DOHH2 (cell line): ENCODE measurements around the gene NEDD4L.

Experiments
- EZH2phosphoT487 ChIP-seq: fragments of 200-600 bp; sonication (generic); IDR thresholded peaks from 2 replicates; pipeline ENCODE4 v1.6.1; 2017; ENCODE audit warnings: borderline replicate concordance, mild to moderate bottlenecking, antibody characterized with exemption, low read length, moderate library complexity, mixed read lengths
- TF ChIP-seq, protein P1 (sequence below): fragments of 200-600 bp; sonication (generic); IDR thresholded peaks from one replicate; pipeline ENCODE4 v1.5.1; 2014; ENCODE audit warnings: antibody characterized with exemption, mild to moderate bottlenecking, low read depth, low read length; ENCODE audit not compliant: poor library complexity, severe bottlenecking

DNA sequence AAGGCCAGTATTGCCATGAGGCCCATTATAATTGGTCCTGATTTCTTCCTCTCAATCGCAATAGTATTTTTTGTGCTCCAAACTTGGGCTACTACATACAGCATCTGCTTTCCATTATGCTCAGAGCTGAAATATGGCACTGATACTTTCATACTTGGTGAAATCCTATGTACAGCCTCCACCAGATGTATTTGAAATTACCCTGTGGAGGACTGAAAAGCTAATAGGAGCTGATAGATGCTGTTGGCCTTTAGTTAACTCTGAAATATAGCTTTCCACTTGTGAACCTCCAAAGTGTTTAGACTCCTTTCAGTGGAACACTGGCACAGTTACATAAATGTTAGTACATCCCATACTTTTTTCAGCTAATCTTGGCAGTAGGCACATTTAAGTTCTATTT lies 205.7 kb downstream of the NEDD4L start:
- TF ChIP-seq, protein P1, sequence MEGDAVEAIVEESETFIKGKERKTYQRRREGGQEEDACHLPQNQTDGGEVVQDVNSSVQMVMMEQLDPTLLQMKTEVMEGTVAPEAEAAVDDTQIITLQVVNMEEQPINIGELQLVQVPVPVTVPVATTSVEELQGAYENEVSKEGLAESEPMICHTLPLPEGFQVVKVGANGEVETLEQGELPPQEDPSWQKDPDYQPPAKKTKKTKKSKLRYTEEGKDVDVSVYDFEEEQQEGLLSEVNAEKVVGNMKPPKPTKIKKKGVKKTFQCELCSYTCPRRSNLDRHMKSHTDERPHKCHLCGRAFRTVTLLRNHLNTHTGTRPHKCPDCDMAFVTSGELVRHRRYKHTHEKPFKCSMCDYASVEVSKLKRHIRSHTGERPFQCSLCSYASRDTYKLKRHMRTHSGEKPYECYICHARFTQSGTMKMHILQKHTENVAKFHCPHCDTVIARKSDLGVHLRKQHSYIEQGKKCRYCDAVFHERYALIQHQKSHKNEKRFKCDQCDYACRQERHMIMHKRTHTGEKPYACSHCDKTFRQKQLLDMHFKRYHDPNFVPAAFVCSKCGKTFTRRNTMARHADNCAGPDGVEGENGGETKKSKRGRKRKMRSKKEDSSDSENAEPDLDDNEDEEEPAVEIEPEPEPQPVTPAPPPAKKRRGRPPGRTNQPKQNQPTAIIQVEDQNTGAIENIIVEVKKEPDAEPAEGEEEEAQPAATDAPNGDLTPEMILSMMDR: no peak
- no peak for TF ChIP-seq EZH2phosphoT487
